PC-3 (cell line): ENCODE measurements around the gene DOCK1.

Experiments
- CTCF ChIP-seq: fragments of 300-600 bp; sonication (generic); conservative IDR thresholded peaks from 2 replicates; pipeline ENCODE4 v1.5.1; 2017; ENCODE audit warnings: antibody characterized with exemption, low read depth, mild to moderate bottlenecking, low read length
- EZH2 ChIP-seq: fragments of 300-600 bp; sonication (generic); IDR thresholded peaks from one replicate; pipeline ENCODE4 v1.6.1; 2017; ENCODE audit warnings: antibody characterized with exemption, mild to moderate bottlenecking, low read length; ENCODE audit not compliant: unreplicated experiment

GRCh38 chr10:127146661-127147060 lies 241.4 kb downstream of the DOCK1 start:
- TF ChIP-seq CTCF = no peak
- TF ChIP-seq EZH2 = no peak
